Measurements from ENCODE around the gene GNG13. TPM values are rescaled to one million over a fixed set of nuclear protein-coding genes. Genes with fewer than 3 reads are reported as not detected.

Gene GNG13
- total RNA-seq, 1 donor from 2014 or later, result not detected

- peaks cover 51% of the 10 kb centered on the region for H3K27me3 ChIP-seq (ENCODE audit: control insufficient read depth, insufficient read depth, low read length)
- no peaks in the 10 kb centered on the region for H3K36me3 ChIP-seq (ENCODE audit: control insufficient read depth, insufficient read depth, low read length)
- no peak for TF ChIP-seq CTCF (IDR thresholded peaks at IDR 0.05; ENCODE audit: insufficient read depth, low read length, poor library complexity, severe bottlenecking)
- H3K4me3 ChIP-seq (ENCODE audit: low read depth, low read length), result no peak overlapping the region
- DNase-seq (ENCODE audit: low read depth), result no peak
Measured at GRCh38 chr16:799111-799947, 1.2 kb downstream of the GNG13 start.

- no peak for TF ChIP-seq CTCF (IDR thresholded peaks at IDR 0.05; ENCODE audit: insufficient read depth, low read length, poor library complexity, severe bottlenecking)
- Histone ChIP-seq H3K36me3 (ENCODE audit: control insufficient read depth, insufficient read depth, low read length) (no peaks in the 10 kb centered on the region), H3K4me3 (ENCODE audit: low read depth, low read length) (no peak overlapping the region), H3K27me3 (ENCODE audit: control insufficient read depth, insufficient read depth, low read length) (peaks cover 47% of the 10 kb centered on the region)
- no peak for DNase-seq (ENCODE audit: low read depth)
Measured at GRCh38 chr16:798666-799065, 1.9 kb downstream of the GNG13 start.

GRCh38 chr16:797686-798085 lies 2.8 kb downstream of the GNG13 start:
- Histone ChIP-seq H3K4me3 (ENCODE audit: low read depth, low read length) (no peak overlapping the region), H3K36me3 (ENCODE audit: control insufficient read depth, insufficient read depth, low read length) (no peaks in the 10 kb centered on the region), H3K27me3 (ENCODE audit: control insufficient read depth, insufficient read depth, low read length) (peaks cover 37% of the 10 kb centered on the region)
- DNase-seq (ENCODE audit: low read depth), result no peak
- no peak for TF ChIP-seq CTCF (IDR thresholded peaks at IDR 0.05; ENCODE audit: insufficient read depth, low read length, poor library complexity, severe bottlenecking)

DNA sequence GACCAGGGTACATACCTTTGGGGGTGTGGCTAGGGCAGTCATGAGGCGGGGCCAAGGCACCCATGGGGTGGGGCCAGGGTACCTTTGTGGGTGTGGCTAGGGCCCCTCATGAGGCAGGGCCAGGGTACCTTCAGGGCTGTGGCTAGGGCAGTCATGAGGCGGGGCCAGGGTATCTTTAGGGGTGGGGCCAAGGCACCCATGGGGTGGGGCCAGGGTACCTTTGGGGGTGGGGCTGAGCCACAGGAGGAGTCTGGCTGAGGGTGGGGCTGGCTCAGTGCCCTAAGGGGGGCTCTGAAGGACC lies 3.5 kb downstream of the GNG13 start:
- Histone ChIP-seq H3K4me3 (ENCODE audit: low read depth, low read length) (no peak overlapping the region), H3K36me3 (ENCODE audit: control insufficient read depth, insufficient read depth, low read length) (no peaks in the 10 kb centered on the region), H3K27me3 (ENCODE audit: control insufficient read depth, insufficient read depth, low read length) (peaks cover 31% of the 10 kb centered on the region)
- TF ChIP-seq CTCF (IDR thresholded peaks at IDR 0.05; ENCODE audit: insufficient read depth, low read length, poor library complexity, severe bottlenecking), result no peak
- DNase-seq (ENCODE audit: low read depth), result no peak

DNA sequence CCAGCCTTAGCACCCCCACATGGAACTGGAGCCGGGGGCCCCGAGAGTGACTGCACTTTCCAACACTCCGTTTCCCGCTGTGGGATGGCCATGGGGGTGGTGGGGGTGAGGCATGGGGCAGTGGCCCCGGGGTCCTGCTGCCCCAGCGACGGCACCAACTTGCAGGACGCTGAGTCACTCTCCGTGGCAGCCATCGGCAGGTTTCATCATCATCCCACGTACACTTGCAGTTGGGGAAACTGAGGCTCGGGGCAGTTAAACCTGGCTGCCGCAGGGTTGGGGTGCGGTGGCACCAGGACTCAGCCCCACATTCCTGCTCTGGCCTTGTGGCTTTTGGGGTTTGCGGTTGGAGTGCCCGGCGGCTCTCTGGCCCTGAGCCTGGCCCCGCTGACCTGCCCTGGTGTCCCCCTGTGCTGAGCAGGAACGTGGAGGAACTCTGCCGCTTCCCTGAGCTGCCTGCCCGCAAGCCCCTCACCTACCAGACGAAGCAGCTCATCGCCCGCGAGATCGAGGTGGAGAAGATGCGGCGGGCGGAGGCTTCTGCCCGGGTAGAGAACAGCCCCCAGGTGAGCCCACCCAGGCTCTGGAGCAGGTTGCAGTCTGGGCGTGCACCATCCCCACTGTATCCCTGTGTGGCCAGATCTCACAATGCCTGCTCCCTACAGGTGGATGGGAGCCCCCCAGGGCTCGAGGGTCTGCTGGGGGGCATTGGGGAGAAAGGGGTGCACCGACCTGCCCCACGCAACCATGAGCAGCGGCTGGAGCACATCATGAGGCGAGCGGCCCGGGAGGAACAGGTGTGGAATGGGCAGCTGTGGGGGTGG lies 4.0 kb downstream of the GNG13 start:
- Histone ChIP-seq H3K27me3 (ENCODE audit: control insufficient read depth, insufficient read depth, low read length) (peaks cover 25% of the 10 kb centered on the region), H3K36me3 (ENCODE audit: control insufficient read depth, insufficient read depth, low read length) (no peaks in the 10 kb centered on the region), H3K4me3 (ENCODE audit: low read depth, low read length) (no peak overlapping the region)
- no peak for DNase-seq (ENCODE audit: low read depth)
- no peak for TF ChIP-seq CTCF (IDR thresholded peaks at IDR 0.05; ENCODE audit: insufficient read depth, low read length, poor library complexity, severe bottlenecking)

Data from kidney epithelial cell (primary cell).